Omental fat pad (tissue), 4 donors: ENCODE data around the gene CAPNS1. TPM values are rescaled to one million over a fixed set of nuclear protein-coding genes. Genes with fewer than 3 reads are reported as not detected.
A peak's percentile ranks its signal among the peaks of the same experiment; 100 is the strongest.
"Not testable (repeated sequence)": the region's sequence is repeated elsewhere in the genome, so short reads cannot be mapped to it uniquely, and the experiment has no call there.

Experiments used
- ATAC-seq: fragments of 150-250 bp; one replicate; pipeline ENCODE4 v1.9.1; 2016; ENCODE audit warnings: mild to moderate bottlenecking, moderate library complexity; ENCODE audit not compliant: low FRiP score
- DNase-seq: peaks from one replicate; pipeline ENCODE4 v3.0.0-alpha.2; 2019; ENCODE audit warnings: low spot score
- total RNA-seq, 4 donors: library from RNA; depleted of rRNA; stranded (reverse); fragments of >200 nt; gene quantifications; one replicate each; pipeline ENCODE4 v1.1.0, GENCODE V29; 2016
- TF ChIP-seq, protein P1 (sequence below), 3 donors: fragments of 450-650 bp; IDR thresholded peaks; one replicate each; pipeline ENCODE4 v1.5.1; 2016 to 2017; ENCODE audit warnings: antibody characterized with exemption in 3 of 3, mild to moderate bottlenecking in 3 of 3, moderate library complexity in 2 of 3

The CAPNS1 gene
- total RNA-seq, 4 donors from 2014 or later: 211 to 263 (median 246) TPM

DNA sequence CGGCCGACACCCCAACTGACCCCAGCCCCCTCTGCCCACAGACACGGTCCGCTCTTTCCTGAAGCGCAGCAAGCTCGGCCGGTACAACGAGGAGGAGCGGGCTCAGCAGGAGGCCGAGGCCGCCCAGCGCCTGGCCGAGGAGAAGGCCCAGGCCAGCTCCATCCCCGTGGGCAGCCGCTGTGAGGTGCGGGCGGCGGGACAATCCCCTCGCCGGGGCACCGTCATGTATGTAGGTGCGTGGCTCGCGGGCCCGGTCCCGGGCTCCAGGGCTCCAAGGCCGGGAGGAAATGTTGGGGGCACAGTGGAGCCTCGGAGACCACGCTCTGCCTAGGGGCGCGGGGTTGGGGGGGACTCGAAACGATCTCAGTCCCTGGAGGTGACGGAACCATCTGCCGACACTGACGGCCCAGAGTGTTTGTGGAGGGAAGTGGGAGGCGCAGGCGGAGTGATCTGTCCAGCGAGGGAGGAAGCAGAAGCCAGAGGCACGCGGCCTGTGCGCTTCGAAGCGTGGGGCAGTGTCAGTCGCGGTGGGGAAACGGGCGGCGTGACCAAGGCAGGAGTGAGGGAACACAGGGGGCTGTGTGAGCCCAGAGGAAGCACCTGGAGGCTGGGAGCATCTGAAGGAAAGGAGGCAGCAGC is 18.3 kb upstream of the CAPNS1 start:
- no peak for ATAC-seq
- no peak for DNase-seq
- TF ChIP-seq, protein P1, sequence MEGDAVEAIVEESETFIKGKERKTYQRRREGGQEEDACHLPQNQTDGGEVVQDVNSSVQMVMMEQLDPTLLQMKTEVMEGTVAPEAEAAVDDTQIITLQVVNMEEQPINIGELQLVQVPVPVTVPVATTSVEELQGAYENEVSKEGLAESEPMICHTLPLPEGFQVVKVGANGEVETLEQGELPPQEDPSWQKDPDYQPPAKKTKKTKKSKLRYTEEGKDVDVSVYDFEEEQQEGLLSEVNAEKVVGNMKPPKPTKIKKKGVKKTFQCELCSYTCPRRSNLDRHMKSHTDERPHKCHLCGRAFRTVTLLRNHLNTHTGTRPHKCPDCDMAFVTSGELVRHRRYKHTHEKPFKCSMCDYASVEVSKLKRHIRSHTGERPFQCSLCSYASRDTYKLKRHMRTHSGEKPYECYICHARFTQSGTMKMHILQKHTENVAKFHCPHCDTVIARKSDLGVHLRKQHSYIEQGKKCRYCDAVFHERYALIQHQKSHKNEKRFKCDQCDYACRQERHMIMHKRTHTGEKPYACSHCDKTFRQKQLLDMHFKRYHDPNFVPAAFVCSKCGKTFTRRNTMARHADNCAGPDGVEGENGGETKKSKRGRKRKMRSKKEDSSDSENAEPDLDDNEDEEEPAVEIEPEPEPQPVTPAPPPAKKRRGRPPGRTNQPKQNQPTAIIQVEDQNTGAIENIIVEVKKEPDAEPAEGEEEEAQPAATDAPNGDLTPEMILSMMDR (IDR thresholded peaks at IDR 0.05): no peak

- no peak for ATAC-seq
- TF ChIP-seq, protein P1 (IDR thresholded peaks at IDR 0.05): no peak
- no peak for DNase-seq
Measured at GRCh38 chr19:36125557-36125956, 14.3 kb upstream of the CAPNS1 start.

DNA sequence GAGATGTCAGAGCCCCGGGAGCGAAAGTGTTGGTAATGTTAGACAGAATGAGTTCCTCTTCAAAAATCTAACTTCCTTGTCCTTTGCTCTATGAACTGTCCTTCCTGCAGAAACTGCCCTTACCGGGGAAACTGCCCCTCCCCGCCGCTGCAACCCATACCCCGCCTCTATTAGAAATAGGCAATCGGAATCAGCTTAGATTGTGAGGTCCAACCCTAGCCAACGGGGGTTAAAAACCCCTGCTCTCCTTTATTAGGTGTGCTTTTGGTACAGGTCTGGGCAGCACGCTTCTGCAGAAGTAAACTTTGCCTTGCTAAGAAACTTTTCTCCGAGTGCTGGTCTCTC is 11.5 kb upstream of the CAPNS1 start:
- DNase-seq (no peak), ATAC-seq (peak; percentile 7)
- TF ChIP-seq, protein P1 (IDR thresholded peaks at IDR 0.05): no peak

DNA sequence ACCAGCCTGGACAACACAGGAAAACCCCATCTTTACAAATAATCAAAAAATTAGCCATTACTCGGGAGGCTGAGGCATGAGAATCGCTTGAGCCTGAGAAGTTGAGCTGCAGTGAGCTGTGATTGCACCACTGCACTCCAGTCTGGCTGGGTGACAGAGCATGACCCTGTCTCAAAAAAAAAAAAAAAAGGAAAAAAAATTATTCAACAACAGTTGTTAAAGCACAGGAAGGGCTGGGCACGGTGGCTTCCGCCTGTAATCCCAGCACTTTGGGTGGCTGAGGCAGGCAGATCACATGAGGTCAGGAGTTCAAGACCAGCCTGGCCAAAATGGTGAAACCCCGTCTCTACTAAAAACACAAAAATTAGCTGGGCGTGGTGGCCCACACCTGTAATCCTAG is 8.6 kb upstream of the CAPNS1 start:
- not testable (repeated sequence) for ATAC-seq

DNA sequence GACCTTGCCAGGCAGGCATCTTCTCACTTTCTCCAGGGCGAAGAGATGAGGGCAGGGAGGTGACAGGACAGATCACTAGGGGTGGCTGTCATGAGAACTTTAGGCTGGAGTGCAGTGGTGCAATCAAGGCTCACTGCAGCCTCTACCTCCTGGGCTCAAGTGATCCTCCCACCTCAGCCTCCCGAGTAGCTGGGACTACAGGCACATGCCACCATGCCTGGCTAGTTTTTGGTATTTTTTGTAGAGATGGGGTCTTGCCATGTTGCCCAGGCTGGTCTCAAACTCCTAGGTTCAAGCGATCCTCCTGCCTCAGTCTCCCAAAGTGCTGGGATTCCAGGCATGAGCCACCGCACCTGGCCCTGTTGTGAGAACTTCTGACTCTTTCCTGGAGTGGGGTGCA is 5.0 kb upstream of the CAPNS1 start:
- not testable (repeated sequence) for DNase-seq, ATAC-seq

More for the DNA sequence above, 8.6 kb upstream of the CAPNS1 start:
- not testable (repeated sequence) for DNase-seq

DNA sequence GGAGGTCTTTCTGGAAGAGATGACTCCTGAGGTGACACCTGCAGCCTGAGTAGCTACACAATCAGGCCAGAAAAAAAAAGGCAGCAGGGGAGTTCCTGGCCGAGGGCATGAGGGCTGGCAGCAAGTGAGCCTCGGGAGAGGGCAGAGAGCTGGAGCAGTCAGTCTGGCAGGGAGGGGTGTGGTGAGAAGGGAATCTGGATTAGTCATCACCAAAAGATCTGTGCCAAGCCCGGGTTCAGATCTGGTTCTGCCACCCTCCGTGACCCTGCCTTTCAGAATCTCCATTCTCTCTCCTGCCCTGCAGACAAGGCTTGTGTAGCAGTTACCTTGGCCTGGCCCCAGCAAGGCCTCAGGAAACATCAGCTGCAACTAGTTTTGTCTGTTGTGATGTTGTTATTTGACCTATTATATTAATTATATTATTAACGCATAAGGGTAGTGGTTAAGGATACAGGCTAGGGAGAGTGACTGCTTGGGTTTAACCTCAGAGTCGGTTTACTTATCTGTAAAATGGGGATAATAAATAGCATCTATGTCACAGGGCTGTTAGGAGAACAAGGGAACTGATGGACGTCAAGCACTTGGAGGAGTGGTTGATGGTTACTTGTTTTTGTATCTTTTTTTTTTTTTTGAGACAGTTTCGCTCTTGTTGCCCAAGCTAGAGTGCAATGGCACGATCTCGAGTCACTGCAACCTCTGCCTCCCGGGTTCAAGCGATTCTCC is 2.7 kb upstream of the CAPNS1 start:
- ATAC-seq: peak; percentile 72
- no peak for DNase-seq
- TF ChIP-seq, protein P1 (IDR thresholded peaks at IDR 0.05): no peak

- TF ChIP-seq, protein P1 (IDR thresholded peaks at IDR 0.05): no peak
- DNase-seq (no peak), ATAC-seq (no peak)
Measured at GRCh38 chr19:36139120-36139472, 770 bp upstream of the CAPNS1 start.

DNA sequence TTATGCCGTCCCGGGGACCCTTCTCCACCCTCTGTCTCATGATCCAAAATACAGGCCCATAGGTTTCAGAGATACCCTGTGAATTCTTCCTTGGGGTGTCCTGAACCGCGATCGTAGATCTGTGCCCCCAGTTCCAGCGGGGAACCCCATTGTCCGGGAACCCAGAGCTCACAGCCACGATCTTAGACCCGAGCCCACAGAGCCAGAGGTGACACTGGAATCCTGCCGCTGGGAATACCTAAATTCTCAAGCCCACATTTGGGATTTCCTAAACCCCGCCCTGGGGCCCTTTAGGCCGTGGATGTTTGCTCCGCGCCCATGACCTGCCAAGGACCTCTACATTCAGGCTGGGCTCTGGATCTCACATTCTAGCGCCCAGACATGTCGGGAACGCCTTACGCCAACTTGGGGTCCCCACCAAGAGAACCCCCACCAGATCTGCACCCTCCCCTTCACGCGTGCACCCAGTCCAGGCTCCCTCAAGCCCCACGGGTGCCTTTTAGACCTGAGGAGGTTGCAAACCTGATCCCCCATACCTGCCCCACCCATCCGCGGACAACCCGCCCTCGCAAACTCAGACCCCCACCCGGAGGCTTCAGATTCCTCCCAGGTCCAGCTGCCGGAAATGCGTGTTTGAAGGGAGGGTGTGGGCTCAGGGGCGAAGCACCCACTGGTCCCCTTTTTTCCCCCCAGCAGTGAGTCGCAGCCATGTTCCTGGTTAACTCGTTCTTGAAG is 605 bp downstream of the CAPNS1 start:
- no peak for DNase-seq
- peak; percentile 20 for ATAC-seq
- TF ChIP-seq, protein P1 (IDR thresholded peaks at IDR 0.05): no peak
